Measurements from ENCODE around the gene FGF21. TPM values are rescaled to one million over a fixed set of nuclear protein-coding genes. Genes with fewer than 3 reads are reported as not detected.

The FGF21 gene
- total RNA-seq, 3 donors from 2014 or later: not detected

DNA sequence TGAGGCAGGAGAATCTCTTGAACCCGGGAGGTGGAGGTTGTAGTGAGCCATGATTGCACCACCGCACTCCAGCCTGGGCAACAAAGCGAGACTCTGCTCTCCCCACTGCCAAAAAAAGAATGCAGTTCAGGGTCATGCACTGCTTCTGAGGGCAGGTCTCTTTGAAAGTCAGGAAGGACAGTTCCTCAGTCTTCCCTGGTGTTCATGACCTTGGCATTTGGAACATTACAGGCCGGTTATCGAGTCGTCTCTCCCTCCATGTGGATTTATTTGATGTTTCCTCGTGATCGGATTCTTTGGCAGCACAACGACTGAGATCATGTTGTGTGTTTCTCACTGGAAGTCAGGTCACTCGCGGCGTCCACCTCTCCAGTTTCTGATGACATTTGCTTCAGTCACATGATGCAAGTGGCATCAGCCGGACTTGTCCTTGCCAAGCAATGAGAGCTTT is 17.2 kb downstream of the FGF21 start:
- TF ChIP-seq, protein P1, sequence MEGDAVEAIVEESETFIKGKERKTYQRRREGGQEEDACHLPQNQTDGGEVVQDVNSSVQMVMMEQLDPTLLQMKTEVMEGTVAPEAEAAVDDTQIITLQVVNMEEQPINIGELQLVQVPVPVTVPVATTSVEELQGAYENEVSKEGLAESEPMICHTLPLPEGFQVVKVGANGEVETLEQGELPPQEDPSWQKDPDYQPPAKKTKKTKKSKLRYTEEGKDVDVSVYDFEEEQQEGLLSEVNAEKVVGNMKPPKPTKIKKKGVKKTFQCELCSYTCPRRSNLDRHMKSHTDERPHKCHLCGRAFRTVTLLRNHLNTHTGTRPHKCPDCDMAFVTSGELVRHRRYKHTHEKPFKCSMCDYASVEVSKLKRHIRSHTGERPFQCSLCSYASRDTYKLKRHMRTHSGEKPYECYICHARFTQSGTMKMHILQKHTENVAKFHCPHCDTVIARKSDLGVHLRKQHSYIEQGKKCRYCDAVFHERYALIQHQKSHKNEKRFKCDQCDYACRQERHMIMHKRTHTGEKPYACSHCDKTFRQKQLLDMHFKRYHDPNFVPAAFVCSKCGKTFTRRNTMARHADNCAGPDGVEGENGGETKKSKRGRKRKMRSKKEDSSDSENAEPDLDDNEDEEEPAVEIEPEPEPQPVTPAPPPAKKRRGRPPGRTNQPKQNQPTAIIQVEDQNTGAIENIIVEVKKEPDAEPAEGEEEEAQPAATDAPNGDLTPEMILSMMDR (IDR thresholded peaks at IDR 0.05): no peak
- Histone ChIP-seq H3K4me3 (no peak overlapping the region), H3K36me3 (ENCODE audit: low read depth) (no peaks in the 10 kb centered on the region), H3K9me3 (no peaks in the 10 kb centered on the region), H3K4me1 (ENCODE audit: low read depth) (no peaks in the 10 kb centered on the region)
- ATAC-seq (no peak), DNase-seq (no peak)
- intact Hi-C loops (cut with DNase I, micrococcal nuclease): no loop called here

DNA sequence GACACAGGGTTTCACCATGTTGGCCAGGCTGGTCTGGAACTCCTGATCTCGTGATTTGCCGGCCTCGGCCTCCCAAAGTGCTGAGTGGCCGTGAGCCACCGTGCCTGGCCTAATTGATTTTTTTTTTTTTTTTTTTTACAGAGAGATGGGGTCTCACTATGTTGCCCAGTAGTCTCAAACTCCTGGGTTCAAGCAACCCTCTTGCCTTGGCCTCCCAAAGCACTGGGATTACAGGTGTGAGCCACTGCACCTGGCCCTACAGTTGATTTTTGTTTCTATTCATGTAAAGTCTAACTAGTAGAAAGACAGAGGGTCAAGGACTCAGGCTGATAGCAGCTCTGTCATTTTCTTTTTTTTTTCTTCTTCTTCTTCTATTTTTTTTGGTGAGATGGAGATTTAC is 21.8 kb downstream of the FGF21 start:
- Histone ChIP-seq H3K4me3 (no peak overlapping the region), H3K36me3 (ENCODE audit: low read depth) (no peaks in the 10 kb centered on the region), H3K4me1 (ENCODE audit: low read depth) (no peaks in the 10 kb centered on the region), H3K9me3 (no peaks in the 10 kb centered on the region)
- TF ChIP-seq, protein P1 (IDR thresholded peaks at IDR 0.05): no peak
- no peak for ATAC-seq
- intact Hi-C loops (cut with DNase I, micrococcal nuclease): loop anchor here in 1 of 2 donors (5.0 kb wide), 1 partner anchor 70 kb away; no protein-coding TSS in a partner anchor
- no peak for DNase-seq

DNA sequence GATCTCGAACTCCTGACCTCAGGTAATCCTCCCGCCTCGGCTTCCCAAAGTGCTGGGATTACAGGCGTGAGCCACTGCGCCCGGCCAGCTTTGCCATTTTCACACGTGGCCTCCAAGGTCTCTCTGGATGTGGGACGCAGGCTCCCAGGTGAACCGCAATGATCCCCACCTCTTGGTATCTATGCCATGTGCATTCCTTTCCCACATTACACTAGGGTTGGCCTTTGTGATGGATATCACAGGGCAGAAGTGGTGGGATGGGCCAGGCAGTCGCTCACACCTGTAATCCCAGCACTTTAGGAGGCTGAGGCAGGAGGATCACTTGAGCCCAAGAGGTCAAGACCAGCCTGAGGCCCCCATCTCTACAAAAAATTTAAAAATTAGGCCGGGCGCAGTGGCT is 22.4 kb downstream of the FGF21 start:
- H3K4me1 ChIP-seq (ENCODE audit: low read depth): no peaks in the 10 kb centered on the region
- no peaks in the 10 kb centered on the region for H3K9me3 ChIP-seq
- DNase-seq (no peak), ATAC-seq (no peak)
- TF ChIP-seq, protein P1 (IDR thresholded peaks at IDR 0.05): no peak
- H3K4me3 ChIP-seq: no peak overlapping the region
- H3K36me3 ChIP-seq (ENCODE audit: low read depth): no peaks in the 10 kb centered on the region
- intact Hi-C loops (cut with DNase I, micrococcal nuclease): loop anchor here in 1 of 2 donors (5.0 kb wide), 1 partner anchor 70 kb away; no protein-coding TSS in a partner anchor

DNA sequence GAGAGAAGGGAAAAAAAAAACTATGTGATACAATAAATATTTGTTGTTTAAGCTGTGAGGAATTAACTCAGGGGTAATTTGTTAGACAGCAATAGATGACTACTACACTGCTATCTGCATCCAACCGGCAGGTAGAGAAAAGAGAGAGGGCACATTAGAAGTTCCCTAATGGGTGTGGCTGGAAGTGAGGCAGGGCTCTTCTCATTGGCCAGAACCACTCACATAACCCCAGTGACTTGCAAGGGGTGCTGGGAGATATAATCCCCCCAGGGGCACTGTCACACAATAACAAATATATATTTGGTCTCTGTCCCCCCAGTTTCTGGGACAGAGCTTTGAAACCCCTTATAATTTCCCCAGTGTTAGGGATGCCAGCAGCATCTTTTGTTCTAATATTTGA is 24.3 kb downstream of the FGF21 start:
- intact Hi-C loops (cut with DNase I, micrococcal nuclease): loop anchor here in 1 of 2 donors (5.0 kb wide), 1 partner anchor 68 kb away; no protein-coding TSS in a partner anchor
- no peaks in the 10 kb centered on the region for H3K4me1 ChIP-seq (ENCODE audit: low read depth)
- TF ChIP-seq, protein P1 (IDR thresholded peaks at IDR 0.05): no peak

DNA sequence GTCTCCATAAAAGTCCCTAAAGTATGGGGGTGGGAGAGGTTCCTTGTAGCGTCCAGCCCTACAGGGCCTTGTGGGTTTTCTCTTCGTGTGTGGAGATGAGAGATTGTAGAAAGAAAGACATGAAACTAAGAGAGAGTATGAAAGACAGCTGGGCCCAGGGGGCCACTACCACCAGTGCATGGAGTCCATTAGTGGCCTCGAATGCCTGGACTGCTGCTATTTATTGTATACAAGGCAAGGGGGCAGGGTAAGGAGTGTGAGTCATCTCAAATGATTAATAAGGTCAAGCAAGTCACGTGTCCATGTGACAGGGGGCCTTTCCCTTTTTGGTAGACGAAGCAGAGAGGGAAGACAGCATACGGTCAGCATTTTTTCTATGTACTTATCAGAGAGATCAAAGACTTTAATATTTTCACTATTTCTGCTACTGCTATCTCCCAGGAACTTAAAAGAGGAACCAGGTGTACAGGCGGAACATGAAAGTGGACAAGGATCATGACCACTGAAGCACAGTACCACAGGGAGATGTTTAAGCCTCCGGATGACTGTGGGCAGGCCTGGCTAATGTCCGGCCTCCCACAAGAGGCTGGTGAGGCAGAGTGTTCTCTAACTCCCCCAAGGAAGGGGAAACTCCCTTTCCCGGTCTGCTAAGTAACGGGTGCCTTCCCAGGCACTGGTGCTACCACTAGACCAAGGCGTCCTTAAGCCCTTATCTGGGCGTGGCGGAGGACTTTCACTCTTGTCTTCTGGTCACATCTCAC is 25.5 kb downstream of the FGF21 start:
- Histone ChIP-seq H3K4me3 (no peak overlapping the region), H3K9me3 (no peaks in the 10 kb centered on the region), H3K36me3 (ENCODE audit: low read depth) (no peaks in the 10 kb centered on the region), H3K4me1 (ENCODE audit: low read depth) (no peaks in the 10 kb centered on the region)
- intact Hi-C loops (cut with DNase I, micrococcal nuclease): no loop called here
- TF ChIP-seq, protein P1 (IDR thresholded peaks at IDR 0.05): no peak
- ATAC-seq: peak; percentile 26
- no peak for DNase-seq

More for the DNA sequence above, 24.3 kb downstream of the FGF21 start:
- ATAC-seq: no peak
- Histone ChIP-seq H3K36me3 (ENCODE audit: low read depth) (no peaks in the 10 kb centered on the region), H3K9me3 (no peaks in the 10 kb centered on the region), H3K4me3 (no peak overlapping the region)
- no peak for DNase-seq

Data from mucosa of descending colon (tissue), 3 donors.